Tibial nerve (tissue), 4 donors: ENCODE results near the gene GALNTL6. TPM values are rescaled to one million over a fixed set of nuclear protein-coding genes. Genes with fewer than 3 reads are reported as not detected.

Experiments
- DNase-seq, 2 donors: peaks; one replicate each; pipeline ENCODE4 v3.0.0-alpha.2; 2019; ENCODE audit warnings: low spot score in 2 of 2
- H3K27ac ChIP-seq, 4 donors: fragments of 200-600 bp; sonication (generic) in 3 of 4; one replicate each; pipeline ENCODE4 v1.5.1; 2017 to 2019; ENCODE audit warnings: mild to moderate bottlenecking in 1 of 4
- H3K27me3 ChIP-seq, 2 donors: fragments of 200-600 bp; sonication (generic) in 1 of 2; one replicate each; pipeline versions ENCODE4 v1.5.1 to v1.6.0; 2017 to 2019
- H3K36me3 ChIP-seq, 3 donors: fragments of 200-600 bp; sonication (generic); one replicate each; pipeline ENCODE4 v1.5.1; 2018 to 2019
- H3K4me1 ChIP-seq, 4 donors: fragments of 200-600 bp; sonication (generic) in 3 of 4; one replicate each; pipeline ENCODE4 v1.5.1; 2017 to 2019
- H3K4me3 ChIP-seq, 4 donors: fragments of 200-600 bp; sonication (generic) in 3 of 4; one replicate each; pipeline ENCODE4 v1.5.1; 2017 to 2019; ENCODE audit warnings: mild to moderate bottlenecking in 1 of 4, moderate library complexity in 1 of 4
- H3K9me3 ChIP-seq, 4 donors: fragments of 200-600 bp; sonication (generic) in 3 of 4; one replicate each; pipeline ENCODE4 v1.5.1; 2017 to 2019
- CTCF ChIP-seq, 5 experiments: fragments of 200-600 bp in 3 of 5; fragments of 450-650 bp in 2 of 5; sonication (generic) in 3 of 5; IDR thresholded peaks; one replicate each; pipeline ENCODE4 v1.5.1; 2016 to 2019; ENCODE audit warnings: antibody characterized with exemption in 5 of 5, mild to moderate bottlenecking in 3 of 5, moderate library complexity in 2 of 5
- EP300 ChIP-seq, 2 donors: sonication (generic); formaldehyde crosslinking; IDR thresholded peaks; one replicate each; pipeline ENCODE4 v1.6.1; 2017; ENCODE audit warnings: antibody characterized with exemption in 2 of 2, mild to moderate bottlenecking in 1 of 2
- POLR2A ChIP-seq, 2 donors: fragments of 450-650 bp; IDR thresholded peaks; one replicate each; pipeline ENCODE4 v1.6.1; 2017; ENCODE audit warnings: antibody characterized with exemption in 2 of 2, mild to moderate bottlenecking in 2 of 2, moderate library complexity in 2 of 2
- WGBS, 2 donors: methylation state at CpG; one replicate each; pipeline ENCODE4 v1.1.5; 2018; 5-methylcytosine and 5-hydroxymethylcytosine counted together
- total RNA-seq, 4 donors: library from RNA; depleted of rRNA; stranded (reverse); fragments of >200 nt; gene quantifications; one replicate each; pipeline ENCODE4 v1.1.0, GENCODE V29; 2016

Gene GALNTL6
- total RNA-seq, 4 donors from 2014 or later, result not detected

GRCh38 chr4:172578712-172579111 is 765.5 kb downstream of the GALNTL6 start:
- no peaks in the 10 kb centered on the region for H3K4me1 ChIP-seq
- DNase-seq, result no peak
- no peak overlapping the region for H3K27ac ChIP-seq
- TF ChIP-seq CTCF (IDR thresholded peaks at IDR 0.05), result no peak
- TF ChIP-seq EP300 (IDR thresholded peaks at IDR 0.05), result no peak
- no peak for TF ChIP-seq POLR2A (IDR thresholded peaks at IDR 0.05)
- WGBS, 2 donors, result 57 to 74% methylated on average over 3 of the region's 3 CpGs
- no peaks in the 10 kb centered on the region for H3K36me3 ChIP-seq
- no peaks in the 10 kb centered on the region for H3K27me3 ChIP-seq
- H3K9me3 ChIP-seq, result no peaks in the 10 kb centered on the region
- no peak overlapping the region for H3K4me3 ChIP-seq

DNA sequence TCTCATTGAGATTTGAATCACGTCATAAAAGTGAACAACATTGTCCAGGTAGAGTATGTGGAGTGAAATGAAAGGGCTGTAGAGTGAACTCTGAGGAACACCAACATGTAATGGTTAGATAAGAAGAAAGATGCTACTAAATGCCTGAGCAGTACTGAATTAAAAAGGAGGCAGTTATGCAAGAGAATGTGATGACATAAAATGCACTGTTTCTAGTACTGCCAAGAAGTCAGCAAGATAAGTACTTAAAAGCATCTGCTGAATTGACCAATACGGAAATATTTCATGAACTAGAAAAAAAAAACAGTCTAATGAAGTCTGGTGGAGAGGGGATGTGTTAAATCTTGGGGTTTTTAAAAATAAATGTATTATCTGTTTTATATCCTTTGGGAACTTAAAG is 771.6 kb downstream of the GALNTL6 start:
- Histone ChIP-seq H3K4me3 (no peak overlapping the region), H3K36me3 (no peaks in the 10 kb centered on the region), H3K27ac (no peak overlapping the region), H3K4me1 (no peaks in the 10 kb centered on the region), H3K27me3 (no peaks in the 10 kb centered on the region), H3K9me3 (no peaks in the 10 kb centered on the region)
- no peak for TF ChIP-seq CTCF (IDR thresholded peaks at IDR 0.05)
- no peak for TF ChIP-seq POLR2A (IDR thresholded peaks at IDR 0.05)
- no peak for TF ChIP-seq EP300 (IDR thresholded peaks at IDR 0.05)
- WGBS, 2 donors, result 69 to 71% methylated on average over 2 of the region's 2 CpGs
- no peak for DNase-seq

- no peaks in the 10 kb centered on the region for H3K36me3 ChIP-seq
- H3K9me3 ChIP-seq, result no peaks in the 10 kb centered on the region
- no peak overlapping the region for H3K4me3 ChIP-seq
- no peak for TF ChIP-seq CTCF (IDR thresholded peaks at IDR 0.05)
- TF ChIP-seq EP300 (IDR thresholded peaks at IDR 0.05), result no peak
- no peak for TF ChIP-seq POLR2A (IDR thresholded peaks at IDR 0.05)
- H3K4me1 ChIP-seq, result no peaks in the 10 kb centered on the region
- H3K27ac ChIP-seq, result no peak overlapping the region
- no peak for DNase-seq
- 43 to 54% methylated on average over 4 of the region's 4 CpGs for WGBS, 2 donors
- no peaks in the 10 kb centered on the region for H3K27me3 ChIP-seq
Observed at GRCh38 chr4:172596206-172596605, 783.0 kb downstream of the GALNTL6 start.

- Histone ChIP-seq H3K27ac (no peak overlapping the region), H3K27me3 (no peaks in the 10 kb centered on the region), H3K4me3 (no peak overlapping the region), H3K4me1 (no peaks in the 10 kb centered on the region), H3K9me3 (no peaks in the 10 kb centered on the region), H3K36me3 (no peaks in the 10 kb centered on the region)
- WGBS, 2 donors, result 82 to 90% methylated on average over 4 of the region's 4 CpGs
- no peak for DNase-seq
- no peak for TF ChIP-seq POLR2A (IDR thresholded peaks at IDR 0.05)
- no peak for TF ChIP-seq CTCF (IDR thresholded peaks at IDR 0.05)
- no peak for TF ChIP-seq EP300 (IDR thresholded peaks at IDR 0.05)
Observed at GRCh38 chr4:172599554-172599953, 786.4 kb downstream of the GALNTL6 start.

GRCh38 chr4:172601195-172601594 is 788.0 kb downstream of the GALNTL6 start:
- DNase-seq, result no peak
- H3K9me3 ChIP-seq, result no peaks in the 10 kb centered on the region
- H3K27me3 ChIP-seq, result no peaks in the 10 kb centered on the region
- WGBS, 2 donors, result 73 to 74% methylated on average over 2 of the region's 2 CpGs
- H3K27ac ChIP-seq, result no peak overlapping the region
- H3K36me3 ChIP-seq, result no peaks in the 10 kb centered on the region
- TF ChIP-seq POLR2A (IDR thresholded peaks at IDR 0.05) (no peak), EP300 (IDR thresholded peaks at IDR 0.05) (no peak), CTCF (IDR thresholded peaks at IDR 0.05) (no peak)
- H3K4me3 ChIP-seq, result no peak overlapping the region
- H3K4me1 ChIP-seq, result no peaks in the 10 kb centered on the region
